H9 (cell line): ENCODE data around the gene EDNRB. TPM values are rescaled to one million over a fixed set of nuclear protein-coding genes. Genes with fewer than 3 reads are reported as not detected.

Experiments
- DNase-seq: peaks from one replicate; pipeline ENCODE4 v3.0.0-alpha.2; 2017
- H2AFZ ChIP-seq: one replicate; pipeline ENCODE4 v1.6.1; 2013; ENCODE audit warnings: mild to moderate bottlenecking, low read length, control low read depth, moderate library complexity
- H2AK5ac ChIP-seq: 2 replicates; pipeline ENCODE4 v1.6.1; 2013; ENCODE audit warnings: low read length, control low read depth, mixed read lengths; ENCODE audit not compliant: insufficient read length
- H2BK120ac ChIP-seq: one replicate; pipeline ENCODE4 v1.6.1; 2013; ENCODE audit warnings: low read depth, mild to moderate bottlenecking, low read length, control low read depth, inconsistent platforms; ENCODE audit not compliant: poor library complexity, severe bottlenecking
- H2BK12ac ChIP-seq: 2 replicates; pipeline ENCODE4 v1.6.1; 2013; ENCODE audit warnings: low read length, control low read depth, mixed read lengths, low read depth; ENCODE audit not compliant: insufficient read length
- H2BK15ac ChIP-seq: 2 replicates; pipeline ENCODE4 v1.6.1; 2013; ENCODE audit warnings: low read depth, low read length, control low read depth
- H2BK20ac ChIP-seq: one replicate; pipeline ENCODE4 v1.6.1; 2013; ENCODE audit warnings: low read depth, mild to moderate bottlenecking, low read length, control low read depth, inconsistent platforms; ENCODE audit not compliant: poor library complexity, severe bottlenecking
- H2BK5ac ChIP-seq: 2 replicates; pipeline ENCODE4 v1.6.1; 2013; ENCODE audit warnings: low read length, control low read depth, mixed read lengths; ENCODE audit not compliant: insufficient read length
- H3K14ac ChIP-seq: 2 replicates; pipeline ENCODE4 v1.6.1; 2013; ENCODE audit warnings: low read length, control low read depth; ENCODE audit not compliant: insufficient read depth
- H3K18ac ChIP-seq: 2 replicates; pipeline ENCODE4 v1.6.1; 2013; ENCODE audit warnings: low read depth, mild to moderate bottlenecking, mixed read lengths, low read length, control low read depth; ENCODE audit not compliant: insufficient read length
- H3K23ac ChIP-seq: 2 replicates; pipeline ENCODE4 v1.6.1; 2013; ENCODE audit warnings: low read length, control low read depth, mixed read lengths, low read depth; ENCODE audit not compliant: insufficient read length
- H3K23me2 ChIP-seq: 2 replicates; pipeline ENCODE4 v1.6.1; 2013; ENCODE audit warnings: low read depth, mild to moderate bottlenecking, mixed read lengths, low read length, control low read depth; ENCODE audit not compliant: insufficient read length, poor library complexity, severe bottlenecking
- H3K27ac ChIP-seq: 2 replicates; pipeline ENCODE4 v1.5.1; 2013; ENCODE audit warnings: low read length, control low read depth, mixed read lengths, low read depth; ENCODE audit not compliant: insufficient read length
- H3K27me3 ChIP-seq: 2 replicates; pipeline ENCODE4 v1.6.1; 2013; ENCODE audit warnings: low read length, control low read depth, inconsistent platforms; ENCODE audit not compliant: insufficient read depth
- H3K4ac ChIP-seq: 2 replicates; pipeline ENCODE4 v1.6.1; 2013; ENCODE audit warnings: low read depth, mild to moderate bottlenecking, control low read depth, inconsistent platforms, low read length, moderate library complexity
- H3K4me1 ChIP-seq: 2 replicates; pipeline ENCODE4 v1.6.1; 2013; ENCODE audit warnings: low read length, control low read depth, inconsistent platforms; ENCODE audit not compliant: insufficient read depth
- H3K4me2 ChIP-seq: 2 replicates; pipeline ENCODE4 v1.6.1; 2013; ENCODE audit warnings: low read length, control low read depth, mixed read lengths; ENCODE audit not compliant: insufficient read length, insufficient read depth
- H3K56ac ChIP-seq: 2 replicates; pipeline ENCODE4 v1.6.1; 2013; ENCODE audit warnings: low read depth, mild to moderate bottlenecking, mixed read lengths, low read length, control low read depth; ENCODE audit not compliant: insufficient read length
- H3K79me1 ChIP-seq: 2 replicates; pipeline ENCODE4 v1.6.1; 2013; ENCODE audit warnings: low read depth, mild to moderate bottlenecking, moderate library complexity, low read length, control low read depth, inconsistent platforms; ENCODE audit not compliant: insufficient read depth, poor library complexity, severe bottlenecking
- H3K79me2 ChIP-seq: 2 replicates; pipeline ENCODE4 v1.6.1; 2013; ENCODE audit warnings: low read length, control low read depth, inconsistent platforms; ENCODE audit not compliant: insufficient read depth
- H3K9ac ChIP-seq: 2 replicates; pipeline ENCODE4 v1.6.1; 2013; ENCODE audit warnings: low read length, control low read depth, mixed read lengths; ENCODE audit not compliant: insufficient read length; ENCODE audit errors: extremely low read depth
- H3K9me3 ChIP-seq: one replicate; pipeline ENCODE4 v1.6.1; 2013; ENCODE audit warnings: low read depth, low read length, inconsistent platforms; ENCODE audit not compliant: control insufficient read depth
- H3T11ph ChIP-seq: one replicate; pipeline ENCODE4 v1.6.1; 2013; ENCODE audit warnings: mild to moderate bottlenecking, low read length, control low read depth, inconsistent platforms
- H4K20me1 ChIP-seq: one replicate; pipeline ENCODE4 v1.6.1; 2013; ENCODE audit not compliant: control insufficient read depth, insufficient read length, insufficient read depth
- H4K5ac ChIP-seq: 2 replicates; pipeline ENCODE4 v1.6.1; 2013; ENCODE audit warnings: low read depth, mild to moderate bottlenecking, mixed read lengths, low read length, control low read depth; ENCODE audit not compliant: insufficient read length
- H4K8ac ChIP-seq: replicated peaks from 2 replicates; pipeline ENCODE4 v1.6.1; 2013; ENCODE audit warnings: low read length, control low read depth, mixed read lengths, low read depth; ENCODE audit not compliant: insufficient read length
- H4K91ac ChIP-seq: 2 replicates; pipeline ENCODE4 v1.6.1; 2013; ENCODE audit warnings: low read depth, mild to moderate bottlenecking, moderate library complexity, mixed read lengths, low read length, control low read depth; ENCODE audit not compliant: insufficient read length
- H3K27ac Mint-ChIP-seq, 3 experiments: 2 replicates in 2 of 3; 3 replicates in 1 of 3; pipeline ENCODE4 v1.8.0; 2020 to 2021; ENCODE audit warnings: mixed read lengths in 3 of 3, mild to moderate bottlenecking in 1 of 3, moderate library complexity in 1 of 3
- H3K27me3 Mint-ChIP-seq: 2 replicates; pipeline ENCODE4 v1.8.0; 2021; ENCODE audit warnings: low read depth, mild to moderate bottlenecking, moderate library complexity, mixed read lengths
- H3K36me3 Mint-ChIP-seq, 3 experiments: 2 replicates in 2 of 3; 3 replicates in 1 of 3; pipeline ENCODE4 v1.8.0; 2020 to 2021; ENCODE audit warnings: low read depth in 3 of 3, mixed read lengths in 3 of 3; ENCODE audit not compliant: insufficient read depth in 1 of 3
- H3K4me1 Mint-ChIP-seq, 2 experiments: 2 replicates each; pipeline ENCODE4 v1.8.0; 2020; ENCODE audit warnings: mixed read lengths in 2 of 2
- H3K4me3 Mint-ChIP-seq, 2 experiments: 2 replicates in 1 of 2; 3 replicates in 1 of 2; pipeline ENCODE4 v1.8.0; 2020 to 2021; ENCODE audit warnings: mild to moderate bottlenecking in 2 of 2, mixed read lengths in 2 of 2, moderate library complexity in 1 of 2
- H3K9me3 Mint-ChIP-seq, 2 experiments: 2 replicates in 1 of 2; 3 replicates in 1 of 2; pipeline ENCODE4 v1.8.0; 2020; ENCODE audit warnings: mild to moderate bottlenecking in 2 of 2, mixed read lengths in 2 of 2, moderate library complexity in 1 of 2
- total RNA-seq: library from RNA; stranded (reverse); gene quantifications from 2 replicates; pipeline ENCODE4 v1.2.1, GENCODE V29; 2021
- TF ChIP-seq, protein P1 (sequence below): fragments of 200-600 bp; sonication (generic); conservative IDR thresholded peaks from 3 replicates; pipeline ENCODE4 v1.8.0; 2021; ENCODE audit warnings: antibody characterized with exemption, mild to moderate bottlenecking

The EDNRB gene
- total RNA-seq, 1 experiment from 2014 or later = 6.6 TPM

DNA sequence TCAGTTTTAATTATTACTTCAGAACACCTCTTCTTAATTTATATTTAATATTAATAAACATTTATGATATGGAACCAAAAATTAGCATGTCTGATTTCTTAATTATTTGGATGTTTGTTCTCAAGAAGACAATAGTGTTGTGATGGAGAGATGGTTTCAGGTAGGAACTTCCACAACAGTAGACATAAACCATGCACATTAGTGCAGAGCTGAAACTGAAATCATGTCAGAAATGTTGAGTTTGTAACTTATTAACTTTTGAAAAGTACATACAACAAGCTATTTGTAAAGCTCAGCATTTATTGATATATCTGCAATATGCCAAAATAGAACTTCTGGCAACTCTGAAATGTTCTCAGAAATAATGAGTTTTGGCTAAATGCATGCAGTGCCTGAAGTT lies 11.8 kb upstream of the EDNRB start:
- Histone ChIP-seq H3K4ac (no peak overlapping the region), H4K20me1 (no peaks in the 10 kb centered on the region), H2BK15ac (no peak overlapping the region), H3K4me2 (no peak overlapping the region), H3K4me1 (no peaks in the 10 kb centered on the region; the same call in 1 of the 2 replicates), H2BK120ac (no peak overlapping the region), H2BK5ac (no peak overlapping the region), H3K23ac (no peak overlapping the region), H3K18ac (no peak overlapping the region), H2BK12ac (no peak overlapping the region), H4K8ac (no peak overlapping the region), H3K56ac (no peak overlapping the region), H3K79me1 (no peaks in the 10 kb centered on the region), H2AK5ac (no peak overlapping the region), H3K79me2 (no peaks in the 10 kb centered on the region), H3K9me3 (no peaks in the 10 kb centered on the region), H2BK20ac (no peak overlapping the region), H4K5ac (no peak overlapping the region), H4K91ac (no peak overlapping the region), H3K27me3 (no peaks in the 10 kb centered on the region), H3T11ph (no peak overlapping the region), H3K14ac (no peak overlapping the region), H3K9ac (no peak overlapping the region), H2AFZ (no peak overlapping the region), H3K27ac (no peak overlapping the region), H3K23me2 (no peaks in the 10 kb centered on the region)
- Mint-ChIP-seq H3K27ac (no peak overlapping the region), H3K4me1 (peaks cover 4 to 18% of the 10 kb centered on the region in 2 experiments; a peak in 3 of 4 replicates), H3K27me3 (no peaks in the 10 kb centered on the region; the same call in 1 of the 2 replicates), H3K36me3 (peaks cover 0 to 5% (median 1%) of the 10 kb centered on the region in 3 experiments; a peak in 4 of 7 replicates), H3K9me3 (peaks cover 0 to 5% of the 10 kb centered on the region in 2 experiments; a peak in 3 of 5 replicates), H3K4me3 (no peak overlapping the region)
- TF ChIP-seq, protein P1, sequence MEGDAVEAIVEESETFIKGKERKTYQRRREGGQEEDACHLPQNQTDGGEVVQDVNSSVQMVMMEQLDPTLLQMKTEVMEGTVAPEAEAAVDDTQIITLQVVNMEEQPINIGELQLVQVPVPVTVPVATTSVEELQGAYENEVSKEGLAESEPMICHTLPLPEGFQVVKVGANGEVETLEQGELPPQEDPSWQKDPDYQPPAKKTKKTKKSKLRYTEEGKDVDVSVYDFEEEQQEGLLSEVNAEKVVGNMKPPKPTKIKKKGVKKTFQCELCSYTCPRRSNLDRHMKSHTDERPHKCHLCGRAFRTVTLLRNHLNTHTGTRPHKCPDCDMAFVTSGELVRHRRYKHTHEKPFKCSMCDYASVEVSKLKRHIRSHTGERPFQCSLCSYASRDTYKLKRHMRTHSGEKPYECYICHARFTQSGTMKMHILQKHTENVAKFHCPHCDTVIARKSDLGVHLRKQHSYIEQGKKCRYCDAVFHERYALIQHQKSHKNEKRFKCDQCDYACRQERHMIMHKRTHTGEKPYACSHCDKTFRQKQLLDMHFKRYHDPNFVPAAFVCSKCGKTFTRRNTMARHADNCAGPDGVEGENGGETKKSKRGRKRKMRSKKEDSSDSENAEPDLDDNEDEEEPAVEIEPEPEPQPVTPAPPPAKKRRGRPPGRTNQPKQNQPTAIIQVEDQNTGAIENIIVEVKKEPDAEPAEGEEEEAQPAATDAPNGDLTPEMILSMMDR = no peak
- DNase-seq = no peak
